Measurements from ENCODE around the gene GPR108.

GPR108 gene

DNA sequence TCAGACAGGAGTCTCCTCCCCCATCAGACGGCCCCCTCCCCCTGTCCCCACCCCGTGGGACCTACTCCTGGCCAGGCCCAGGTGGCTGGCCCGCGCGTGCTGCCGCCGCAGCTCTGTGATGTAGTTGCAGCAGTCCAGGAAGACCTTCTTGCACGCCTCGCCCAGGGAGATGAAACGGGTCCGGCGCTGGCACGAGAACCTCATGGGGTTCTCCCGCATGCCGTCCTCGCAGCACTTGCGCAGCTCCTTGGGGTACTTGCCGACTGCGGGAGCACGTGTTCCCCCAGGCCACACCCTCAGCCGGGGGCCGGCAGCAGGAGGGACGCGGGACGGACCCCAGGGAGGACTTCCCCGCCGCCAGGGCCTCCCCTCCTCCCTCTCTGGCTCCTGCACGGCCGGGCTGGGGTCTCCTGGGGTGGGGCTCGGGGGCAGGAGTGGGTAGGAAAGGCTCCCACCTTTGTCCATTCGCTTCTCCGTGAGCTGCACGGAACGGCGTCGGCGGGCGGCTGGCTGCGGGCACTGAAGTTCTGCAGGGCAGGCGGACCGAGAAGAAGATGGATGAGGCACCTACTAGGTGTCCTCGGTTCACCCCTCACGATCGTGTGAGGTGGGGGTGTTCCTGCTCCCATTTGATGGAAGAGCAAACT lies 30.2 kb downstream of the GPR108 start:
- no peak for DNase-seq (ENCODE audit: low read depth)

DNA sequence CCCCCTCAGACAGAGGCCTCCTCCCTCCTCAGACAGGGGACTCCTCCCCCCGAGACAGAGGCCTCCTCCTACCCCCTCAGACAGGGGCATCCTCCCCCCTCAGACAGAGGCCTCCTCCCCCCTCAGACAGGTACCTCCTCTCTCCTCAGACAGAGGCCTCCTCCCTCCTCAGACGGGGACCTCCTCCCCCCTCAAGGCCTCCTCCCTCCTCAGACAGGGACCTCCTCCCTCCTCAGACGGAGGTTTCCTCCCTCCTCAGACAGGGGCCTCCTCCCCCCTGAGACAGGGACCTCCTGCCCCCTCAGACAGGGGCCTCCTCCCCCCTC lies 30.8 kb downstream of the GPR108 start:
- no peak for DNase-seq (ENCODE audit: low read depth)

DNA sequence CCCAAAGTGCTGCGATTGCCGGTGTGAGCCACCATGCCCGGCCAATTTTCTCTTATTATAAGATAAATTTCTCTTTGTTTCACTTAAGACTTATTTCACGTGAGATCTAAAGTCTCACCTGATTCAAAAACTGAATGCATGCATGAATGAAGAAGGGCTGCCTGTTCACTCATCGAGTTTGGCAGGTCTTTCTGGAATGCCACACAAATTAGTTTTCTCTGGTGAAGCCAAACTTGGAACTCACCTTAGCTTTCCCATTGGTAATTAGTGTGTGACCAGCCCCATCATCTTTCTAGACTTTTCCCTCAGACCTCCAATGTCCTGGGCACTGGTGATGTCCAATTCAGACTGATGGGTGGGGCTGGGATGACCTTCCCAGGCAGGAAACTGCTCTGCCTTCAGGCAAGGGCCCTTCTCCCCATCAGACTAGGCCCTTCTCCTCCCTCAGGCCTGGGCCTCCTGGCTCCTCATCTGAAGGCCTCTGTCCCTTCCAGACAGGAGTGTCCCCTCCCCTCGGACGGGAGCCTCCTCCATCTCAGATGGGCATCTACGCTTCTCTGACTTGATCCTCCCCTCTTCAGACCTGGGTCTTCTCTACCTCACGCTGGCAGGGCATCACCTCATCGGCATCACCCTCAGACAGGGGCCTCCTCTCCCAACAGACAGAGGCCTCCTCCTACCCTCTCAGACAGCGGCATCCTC lies 31.3 kb downstream of the GPR108 start:
- DNase-seq (ENCODE audit: low read depth): no peak

DNA sequence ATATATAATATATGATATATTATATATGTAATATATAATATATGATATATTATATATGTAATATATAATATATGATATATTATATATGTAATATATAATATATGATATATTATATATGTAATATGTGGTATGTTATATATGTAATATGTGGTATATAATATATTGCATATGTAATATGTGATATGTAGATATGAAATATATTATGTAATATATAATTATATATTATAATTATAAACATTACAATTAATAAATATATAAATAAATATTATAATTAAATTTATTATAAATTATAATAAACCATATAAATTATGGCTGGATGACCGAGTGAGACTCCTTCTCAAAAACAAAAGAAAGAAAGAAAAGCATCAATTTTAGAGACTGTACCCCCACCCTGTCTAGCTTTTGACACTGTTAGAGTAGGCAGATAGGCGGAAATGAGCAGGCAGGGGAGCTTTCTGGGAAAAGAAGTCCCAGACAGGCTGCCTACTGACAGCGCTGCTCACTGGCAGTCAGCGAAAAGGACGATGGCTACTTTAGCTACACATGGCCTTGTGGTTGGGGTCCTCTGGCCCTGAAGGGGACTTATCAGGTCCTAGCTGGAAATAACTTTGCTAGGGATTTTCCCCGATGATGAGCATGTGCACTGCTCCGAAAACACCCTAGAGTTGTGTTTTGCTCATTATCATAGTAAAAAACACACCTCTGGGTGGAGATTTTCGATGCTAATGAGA lies 36.6 kb downstream of the GPR108 start:
- DNase-seq (ENCODE audit: low read depth): no peak

DNA sequence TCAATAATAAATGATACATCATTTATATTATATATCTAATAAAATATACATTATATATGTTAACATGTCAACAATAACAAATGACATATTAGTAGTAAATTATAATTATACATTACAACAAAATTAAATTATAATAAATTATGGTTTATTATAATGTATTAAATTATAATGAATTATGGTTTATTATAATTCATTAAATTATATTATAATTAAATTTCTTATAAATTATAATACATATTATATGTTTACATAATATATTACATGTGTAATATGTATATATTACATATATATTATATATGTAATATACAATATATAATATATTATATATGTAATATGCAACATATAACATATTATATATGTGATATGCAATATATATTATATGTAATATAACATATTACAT lies 37.4 kb downstream of the GPR108 start:
- no peak for DNase-seq (ENCODE audit: low read depth)

DNA sequence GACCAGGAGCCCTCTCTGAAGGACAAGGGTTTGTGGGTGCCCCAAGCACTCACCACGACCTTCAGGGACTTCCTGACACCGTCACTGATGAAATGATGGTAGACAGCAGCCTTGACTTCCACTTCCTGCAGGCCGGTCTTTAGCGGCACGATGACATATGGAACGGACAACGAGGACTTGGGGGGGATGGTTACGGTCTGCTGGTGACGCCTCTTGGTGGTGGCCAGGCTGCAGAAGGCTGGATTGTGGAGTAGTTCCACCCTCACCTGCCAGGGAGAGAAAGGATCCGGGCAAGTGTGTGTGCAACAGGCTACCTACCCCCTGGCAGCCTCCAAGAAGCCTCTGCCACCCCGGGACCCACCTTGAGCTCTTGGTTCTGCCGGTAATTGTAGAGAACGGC lies 40.1 kb downstream of the GPR108 start:
- no peak for DNase-seq (ENCODE audit: low read depth)

DNA sequence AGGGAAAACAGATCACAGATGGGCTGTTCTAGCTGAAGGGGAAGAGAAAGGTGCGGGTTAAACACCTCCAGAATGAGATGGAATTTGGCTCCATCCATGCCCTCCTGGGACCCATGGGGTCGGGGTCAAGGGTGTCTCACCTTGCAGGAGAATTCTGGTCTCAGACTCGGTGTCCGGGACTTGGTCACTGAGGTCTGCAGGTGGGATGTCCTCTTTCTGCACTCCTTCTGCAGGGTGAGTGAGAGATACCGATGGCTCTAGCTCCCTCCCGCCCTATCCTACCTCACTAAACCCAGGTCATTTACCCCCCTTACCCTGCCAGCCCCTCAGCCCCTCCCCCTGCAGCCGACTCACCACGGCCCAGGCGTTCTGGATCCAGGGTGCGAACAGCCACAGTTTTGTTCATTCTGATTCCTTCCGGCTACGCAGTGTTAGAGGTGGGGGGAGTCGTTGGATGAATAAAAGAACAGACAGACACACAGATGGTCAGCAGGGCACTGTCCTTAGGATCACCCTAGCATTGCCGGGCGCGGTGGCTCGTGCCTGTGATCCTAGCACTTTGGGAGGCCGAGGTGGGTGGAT lies 41.0 kb downstream of the GPR108 start:
- no peak for DNase-seq (ENCODE audit: low read depth)

DNA sequence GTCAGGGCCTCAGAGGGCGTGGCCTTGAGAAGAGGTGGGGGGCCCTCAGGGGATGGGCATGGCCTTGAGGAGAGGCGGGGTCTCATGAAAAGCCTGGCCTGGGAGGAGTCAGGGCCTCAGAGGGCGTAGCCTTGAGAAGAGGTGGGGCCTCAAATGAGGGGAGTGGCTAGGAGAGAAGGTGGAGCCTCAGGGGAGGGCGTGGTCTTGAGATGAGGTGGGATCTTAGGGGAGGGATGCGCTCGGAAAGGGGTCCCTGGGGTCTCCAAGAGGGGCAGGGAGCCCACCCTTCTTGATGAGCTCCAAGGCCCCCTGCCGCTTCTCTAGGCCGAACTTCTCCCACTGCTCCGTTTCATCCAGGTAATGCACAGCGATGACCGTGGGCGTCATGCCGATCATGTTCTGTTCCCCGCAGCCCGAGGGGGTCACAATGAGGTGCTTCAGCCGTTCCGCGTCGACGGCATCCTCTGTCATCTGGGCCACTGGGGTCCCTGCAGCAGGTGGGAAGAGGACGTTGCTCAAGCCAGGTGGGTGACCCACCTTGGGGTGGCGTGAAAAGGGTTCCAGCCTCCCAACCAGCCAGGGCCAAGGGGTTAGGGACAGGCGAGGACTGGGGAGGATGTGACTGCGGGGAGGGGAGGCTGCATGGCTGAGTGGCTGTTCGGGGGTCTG lies 43.1 kb downstream of the GPR108 start:
- no peak for DNase-seq (ENCODE audit: low read depth)

DNA sequence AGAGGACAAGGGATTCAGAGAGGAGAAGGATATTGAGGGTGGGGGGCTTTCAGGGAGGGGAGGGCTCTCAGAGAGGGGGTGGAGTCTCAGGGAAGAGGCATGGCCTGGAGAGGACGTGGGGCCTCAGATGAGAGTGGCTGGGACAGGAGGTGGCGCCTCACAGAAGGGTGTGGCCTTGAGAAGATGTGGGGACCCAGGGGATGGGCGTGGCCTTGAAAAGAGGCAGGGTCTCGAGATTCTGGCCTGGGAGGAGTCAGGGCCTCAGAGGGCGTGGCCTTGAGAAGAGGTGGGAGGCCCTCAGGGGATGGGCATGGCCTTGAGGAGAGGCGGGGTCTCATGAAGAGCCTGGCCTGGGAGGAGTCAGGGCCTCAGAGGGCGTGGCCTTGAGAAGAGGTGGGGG lies 43.7 kb downstream of the GPR108 start:
- no peak for DNase-seq (ENCODE audit: low read depth)

DNA sequence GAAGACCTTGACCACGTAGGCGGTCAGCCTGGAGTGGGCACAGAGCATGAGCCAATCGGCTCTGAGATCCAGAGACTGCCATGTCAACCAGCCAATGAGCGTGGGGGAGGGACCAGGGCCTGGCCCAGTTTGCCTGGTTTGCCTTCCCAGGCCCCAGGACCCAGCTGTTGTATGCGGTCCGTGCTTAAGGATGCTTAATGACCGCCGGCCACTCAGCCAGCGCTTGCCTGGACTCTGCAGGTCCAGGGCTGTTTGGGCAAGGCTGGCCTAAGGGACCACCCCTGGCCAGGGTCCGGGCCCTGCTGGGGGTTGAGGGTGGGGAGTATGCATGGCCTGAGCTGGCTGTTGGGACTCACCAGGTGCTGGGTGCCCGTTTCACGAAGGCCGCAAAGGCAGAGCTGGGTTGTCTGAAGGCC lies 44.3 kb downstream of the GPR108 start:
- no peak for DNase-seq (ENCODE audit: low read depth)

DNA sequence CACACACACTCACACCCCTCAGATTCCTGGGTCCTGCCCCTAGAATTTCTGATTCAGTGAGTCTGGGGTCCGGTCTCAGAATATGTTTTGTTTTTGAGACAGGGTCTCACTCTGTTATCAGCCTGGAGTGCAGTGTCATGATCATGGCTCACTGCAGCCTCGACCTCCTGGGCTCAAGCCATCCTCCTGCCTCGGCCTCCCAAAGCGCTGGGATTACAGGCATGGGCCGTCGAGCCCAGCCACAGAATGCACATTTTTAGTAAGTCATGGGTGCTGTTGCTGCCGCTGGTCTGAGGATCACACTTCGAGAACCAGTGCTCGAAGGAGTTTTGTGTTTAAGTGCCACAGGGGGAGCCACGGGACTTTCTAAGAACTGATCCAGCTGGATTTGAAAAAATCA lies 45.4 kb downstream of the GPR108 start:
- no peak for DNase-seq (ENCODE audit: low read depth)

DNA sequence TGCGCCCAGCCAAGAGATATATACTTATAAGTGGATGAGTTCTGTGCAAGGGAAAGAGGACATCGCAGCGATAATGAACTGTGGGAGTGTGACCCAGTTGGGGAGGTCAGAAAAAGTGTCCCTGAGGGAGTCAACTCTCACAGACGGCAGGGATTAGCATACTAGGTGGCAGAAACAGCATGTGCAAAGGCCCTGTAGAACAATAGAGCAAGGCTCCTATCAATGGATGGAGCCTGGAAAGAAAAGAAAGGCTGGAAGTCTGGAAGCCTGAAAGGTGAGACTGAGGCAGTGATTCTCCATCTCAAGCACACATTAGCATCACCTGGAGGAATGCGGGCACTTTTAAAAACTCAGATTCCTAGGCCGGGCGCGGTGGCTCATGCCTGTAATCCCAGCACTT lies 46.0 kb downstream of the GPR108 start:
- DNase-seq (ENCODE audit: low read depth): no peak

DNA sequence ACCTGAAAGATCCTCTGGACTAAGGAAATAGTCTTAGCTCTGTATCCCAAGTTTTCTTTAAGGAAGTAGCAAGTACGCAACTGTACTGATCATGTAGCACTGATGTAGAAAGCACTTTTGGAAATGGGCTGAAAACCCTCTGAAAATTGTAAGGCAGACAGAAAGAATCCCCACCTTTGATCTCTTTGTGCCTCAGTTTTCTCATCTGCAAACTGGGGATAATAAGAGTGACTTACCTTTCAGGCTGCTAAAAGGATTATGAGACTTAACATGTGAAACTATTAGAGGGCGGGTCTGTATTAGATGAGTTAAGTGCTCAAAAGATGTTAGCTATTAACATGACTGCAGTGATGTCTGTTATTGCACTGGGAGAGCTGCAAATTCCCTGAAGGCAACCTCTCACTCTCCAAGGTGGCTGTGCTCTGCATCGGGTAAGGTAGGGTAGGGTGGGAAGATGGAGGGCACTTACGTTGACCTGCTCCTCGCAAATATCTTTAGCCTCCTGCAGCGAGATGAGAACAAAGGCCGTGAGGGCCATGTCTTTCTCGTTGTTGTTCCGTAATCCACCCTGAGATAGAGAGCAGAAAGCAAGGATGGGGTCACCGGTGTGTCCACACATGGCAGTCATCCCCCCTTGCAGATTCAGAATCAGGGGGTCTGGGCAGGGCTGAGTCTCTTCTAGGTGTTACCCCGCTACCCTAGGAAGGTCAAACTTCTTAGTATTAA lies 47.1 kb downstream of the GPR108 start:
- DNase-seq (ENCODE audit: low read depth): no peak

DNA sequence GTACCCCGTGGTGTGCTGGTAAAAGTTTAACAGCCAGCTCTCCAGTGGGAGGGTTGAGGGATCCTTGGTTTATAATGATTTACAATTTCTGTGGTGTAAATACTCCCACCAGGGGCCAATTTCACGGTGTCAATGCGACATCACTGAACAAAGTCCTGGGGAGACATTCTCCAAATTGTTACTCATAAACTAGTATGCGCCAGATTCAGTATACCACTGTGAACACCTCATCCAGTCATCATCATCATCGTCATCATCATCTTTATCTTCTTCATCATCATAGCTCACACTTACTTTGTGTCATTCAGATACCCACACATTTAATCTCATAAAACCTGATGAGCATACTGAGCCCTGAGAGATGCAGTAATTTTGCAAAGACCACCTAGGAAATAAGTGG lies 50.3 kb downstream of the GPR108 start:
- DNase-seq (ENCODE audit: low read depth): no peak

DNA sequence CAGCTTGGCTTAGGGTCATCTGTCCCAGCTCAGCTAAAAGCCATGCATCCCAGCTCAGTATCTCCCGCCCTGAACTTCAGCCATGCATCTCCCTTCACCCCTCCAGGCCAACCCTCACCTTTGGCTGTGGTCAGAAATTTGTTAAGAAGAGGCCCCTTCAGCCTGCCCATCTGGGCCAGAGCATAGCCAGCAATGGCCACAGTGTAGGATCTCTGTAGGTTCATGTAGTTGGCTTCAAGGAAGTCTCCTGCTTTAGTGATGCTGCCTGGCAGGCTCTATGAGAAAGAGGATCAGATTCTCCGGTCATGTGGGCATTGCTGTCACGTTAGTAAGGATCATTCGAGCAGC lies 50.8 kb downstream of the GPR108 start:
- DNase-seq (ENCODE audit: low read depth): no peak

DNA sequence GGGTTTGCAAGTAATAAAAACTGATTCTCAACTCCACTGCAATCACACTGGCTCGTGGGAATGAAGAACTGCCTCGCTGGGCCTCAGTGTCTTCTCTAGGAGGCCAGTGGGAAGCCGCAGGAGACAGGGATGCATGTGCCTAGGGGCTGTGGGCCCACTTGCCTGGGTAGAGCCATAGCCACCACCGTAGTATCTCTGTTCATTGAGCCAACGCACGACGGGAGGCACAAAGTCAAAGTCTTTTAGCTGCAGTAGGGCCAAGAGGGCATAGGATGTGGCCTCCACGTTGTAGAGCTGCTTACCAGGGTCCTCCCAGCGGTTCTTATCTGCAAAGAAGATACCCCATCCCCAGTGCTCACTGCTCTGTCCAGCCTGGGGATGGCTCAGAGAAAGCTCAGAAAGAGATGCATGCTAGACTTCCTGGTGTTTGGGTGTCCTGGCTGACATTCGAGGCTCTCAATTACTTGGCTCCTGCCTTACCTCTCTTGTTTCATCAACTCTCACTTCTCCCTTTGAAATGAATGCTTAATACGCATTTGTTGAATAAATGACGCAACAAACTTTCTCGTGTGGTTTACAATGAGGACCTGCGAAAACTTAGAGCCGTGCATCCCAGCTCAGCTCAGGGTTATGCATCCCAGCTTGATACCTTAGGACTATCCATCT lies 51.3 kb downstream of the GPR108 start:
- no peak for DNase-seq (ENCODE audit: low read depth)

DNA sequence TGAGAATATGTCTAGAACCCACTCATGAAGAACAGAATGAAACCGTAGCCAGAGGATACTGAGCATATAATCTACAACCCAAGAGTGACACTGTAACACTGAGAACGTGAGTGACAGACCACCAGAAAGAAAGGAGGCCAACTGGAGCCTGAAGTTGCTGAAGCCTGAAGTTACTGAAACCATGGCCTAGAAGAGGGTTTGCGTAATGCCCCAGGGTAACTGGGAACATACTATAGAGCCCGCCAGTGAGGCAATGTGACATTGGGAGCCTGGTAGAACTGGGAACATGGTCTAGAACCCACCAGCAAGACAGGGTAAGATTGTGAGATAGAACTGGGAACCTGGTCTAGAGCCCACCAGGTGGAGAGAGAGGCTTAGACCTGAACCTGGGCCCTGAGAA lies 51.9 kb downstream of the GPR108 start:
- no peak for DNase-seq (ENCODE audit: low read depth)

DNA sequence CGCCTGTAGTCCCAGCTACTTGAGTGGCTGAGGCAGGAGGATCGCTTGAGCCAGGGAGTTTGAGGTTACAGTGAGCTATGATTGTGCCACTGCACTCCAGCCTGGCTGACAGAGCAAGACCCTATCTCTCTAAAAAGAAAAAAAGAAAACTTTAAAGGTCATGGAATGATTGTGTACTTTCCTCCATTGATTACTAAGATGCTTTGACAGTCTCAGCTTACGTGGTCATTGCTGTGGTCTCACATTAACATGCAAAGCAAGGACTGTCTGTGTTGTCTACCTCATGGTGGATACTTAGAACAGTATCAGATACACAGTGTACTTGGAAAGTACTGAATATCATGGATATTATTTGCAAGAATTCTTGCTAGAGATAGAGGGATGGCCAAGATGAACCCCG lies 53.4 kb downstream of the GPR108 start:
- no peak for DNase-seq (ENCODE audit: low read depth)

DNA sequence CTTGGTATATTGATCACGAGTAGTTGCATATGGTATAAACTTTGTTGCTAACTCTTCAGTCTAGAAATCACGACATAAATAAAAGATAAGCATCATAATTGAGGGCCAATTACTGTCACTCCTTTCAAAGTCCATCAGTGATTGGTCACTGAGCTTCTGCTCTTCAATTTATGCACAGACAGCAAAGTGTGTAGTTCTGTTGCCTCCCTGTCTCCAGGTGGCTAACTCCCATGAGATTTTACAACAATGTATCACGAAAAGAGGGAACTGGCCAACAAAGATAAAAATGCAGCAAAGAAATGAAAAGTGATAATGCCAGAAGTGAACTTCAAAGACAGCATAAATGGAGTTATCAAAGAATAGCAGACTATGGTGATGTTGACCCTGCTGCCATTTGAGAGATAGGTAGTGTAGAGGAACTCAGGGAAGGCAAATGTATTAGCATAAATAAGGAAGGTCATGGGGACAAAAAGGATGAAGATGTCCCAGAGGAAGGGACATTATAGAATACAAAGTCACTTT lies 54.7 kb downstream of the GPR108 start:
- DNase-seq (ENCODE audit: low read depth): no peak

DNA sequence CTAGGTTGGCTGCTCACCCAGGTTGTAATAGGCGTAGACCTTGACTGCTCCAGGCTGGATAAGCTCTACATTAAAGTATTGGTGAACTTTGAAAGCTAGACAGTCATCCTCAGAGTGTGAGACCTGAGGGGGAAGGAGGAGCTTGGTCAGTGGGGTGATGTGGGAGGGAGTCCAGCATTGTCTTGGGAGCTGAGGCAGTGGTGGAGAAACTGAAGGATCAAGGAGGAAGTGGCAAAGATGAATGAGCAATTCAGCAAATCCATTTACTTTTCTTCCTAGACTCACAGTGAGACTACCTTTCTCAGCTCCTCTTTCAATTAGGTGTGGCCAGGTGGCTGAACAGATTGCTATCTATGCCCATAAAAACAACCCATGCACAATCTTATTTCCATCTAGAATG lies 57.2 kb downstream of the GPR108 start:
- no peak for DNase-seq (ENCODE audit: low read depth)
